Cardiac muscle cell (in vitro differentiated cells and primary cell): ENCODE measurements around the gene TASP1. TPM values are rescaled to one million over a fixed set of nuclear protein-coding genes. Genes with fewer than 3 reads are reported as not detected.

Experiments used
- DNase-seq, 2 donors: peaks; one replicate each; pipeline versions ENCODE4 v3.0.0 to v3.0.0-alpha.2; 2010 to 2017; ENCODE audit warnings: low read depth in 1 of 2, low spot score in 1 of 2
- H3K27ac ChIP-seq: fragments of 200-600 bp; sonication (generic); 2 replicates; pipeline ENCODE4 v1.5.1; 2016
- H3K27me3 ChIP-seq: fragments of 200-600 bp; sonication (generic); 2 replicates; pipeline ENCODE4 v1.6.0; 2016; ENCODE audit warnings: control low read depth
- H3K36me3 ChIP-seq: fragments of 200-600 bp; sonication (generic); 2 replicates; pipeline ENCODE4 v1.5.1; 2016; ENCODE audit warnings: control low read depth
- H3K4me1 ChIP-seq: fragments of 200-600 bp; sonication (generic); 2 replicates; pipeline ENCODE4 v1.8.1; 2017; ENCODE audit warnings: low read depth, mild to moderate bottlenecking, mixed run types
- H3K4me3 ChIP-seq: fragments of 200-600 bp; sonication (generic); 2 replicates; pipeline ENCODE4 v1.5.1; 2016; ENCODE audit warnings: mild to moderate bottlenecking
- H3K9me3 ChIP-seq: fragments of 200-600 bp; sonication (generic); 2 replicates; pipeline ENCODE4 v1.5.1; 2017; ENCODE audit warnings: low read depth, mild to moderate bottlenecking, control low read depth
- CTCF ChIP-seq: IDR thresholded peaks from 2 replicates; pipeline ENCODE4 v1.5.1; 2012; ENCODE audit warnings: low read depth, mild to moderate bottlenecking, low read length
- polyA plus RNA-seq: library from polyadenylated mRNA; unstranded; fragments of >200 nt; fragmentation: Nextera tagmentation; extraction: Ambion mirVana; gene quantifications from 2 replicates; pipeline ENCODE4 v1.2.1, GENCODE V29; 2016
- total RNA-seq: library from RNA; depleted of rRNA; stranded (reverse); fragments of >200 nt; gene quantifications from 2 replicates; pipeline ENCODE4 v1.2.3, GENCODE V29; 2016

Gene TASP1
- total and polyA plus RNA-seq, 2 experiments from 2014 or later: 9.3 to 12.6 TPM

GRCh38 chr20:13341737-13342393, 296.9 kb downstream of the TASP1 start:
- no peak for TF ChIP-seq CTCF

GRCh38 chr20:13340088-13340487, 298.6 kb downstream of the TASP1 start:
- TF ChIP-seq CTCF: no peak
- no peak overlapping the region for H3K4me3 ChIP-seq
- H3K9me3 ChIP-seq: no peaks in the 10 kb centered on the region
- peaks cover 18% of the 10 kb centered on the region for H3K4me1 ChIP-seq
- H3K36me3 ChIP-seq: no peaks in the 10 kb centered on the region
- no peaks in the 10 kb centered on the region for H3K27me3 ChIP-seq
- DNase-seq: no peak
- H3K27ac ChIP-seq: no peak overlapping the region

More at GRCh38 chr20:13341737-13342393, 296.9 kb downstream of the TASP1 start:
- H3K9me3 ChIP-seq: no peaks in the 10 kb centered on the region
- DNase-seq: no peak
- peaks cover 18% of the 10 kb centered on the region for H3K4me1 ChIP-seq
- H3K36me3 ChIP-seq: no peaks in the 10 kb centered on the region
- H3K4me3 ChIP-seq: no peak overlapping the region
- no peaks in the 10 kb centered on the region for H3K27me3 ChIP-seq
- H3K27ac ChIP-seq: no peak overlapping the region

Other genes starting within 250 kb of the TASP1 start
- 2.8 and 16.6 TPM in 2 replicates for gene ESF1, start 146.0 kb upstream of the TASP1 start, total RNA-seq
- 9.2 and 10.4 TPM in 2 replicates for gene ESF1, start 146.0 kb upstream of the TASP1 start, polyA plus RNA-seq
- 30.0 and 45.8 TPM in 2 replicates for gene NDUFAF5, start 146.1 kb upstream of the TASP1 start, total RNA-seq
- gene NDUFAF5, start 146.1 kb upstream of the TASP1 start, polyA plus RNA-seq: 54.6 and 60.7 TPM in 2 replicates